Stimulated activated CD4-positive, alpha-beta T cell treated with anti-CD3 and anti-CD28 coated beads, TNF-alpha, amount 100 ng/mL, for 4 hours (primary cell): ENCODE data around the gene PPIE.
A peak's percentile ranks its signal among the peaks of the same experiment; 100 is the strongest.
"Not testable (repeated sequence)": the region's sequence is repeated elsewhere in the genome, so short reads cannot be mapped to it uniquely, and the experiment has no call there.

Source experiments
- DNase-seq, 3 experiments: peaks; one replicate each; pipeline ENCODE4 v3.0.0-alpha.2; 2020; ENCODE audit warnings: low read depth in 3 of 3

The PPIE gene

GRCh38 chr1:39758556-39759435 is 20.1 kb downstream of the PPIE start:
- no peak for DNase-seq

- no peak for DNase-seq
These were observed 20.7 kb downstream of the PPIE start for GRCh38 chr1:39759436-39759726.

DNA sequence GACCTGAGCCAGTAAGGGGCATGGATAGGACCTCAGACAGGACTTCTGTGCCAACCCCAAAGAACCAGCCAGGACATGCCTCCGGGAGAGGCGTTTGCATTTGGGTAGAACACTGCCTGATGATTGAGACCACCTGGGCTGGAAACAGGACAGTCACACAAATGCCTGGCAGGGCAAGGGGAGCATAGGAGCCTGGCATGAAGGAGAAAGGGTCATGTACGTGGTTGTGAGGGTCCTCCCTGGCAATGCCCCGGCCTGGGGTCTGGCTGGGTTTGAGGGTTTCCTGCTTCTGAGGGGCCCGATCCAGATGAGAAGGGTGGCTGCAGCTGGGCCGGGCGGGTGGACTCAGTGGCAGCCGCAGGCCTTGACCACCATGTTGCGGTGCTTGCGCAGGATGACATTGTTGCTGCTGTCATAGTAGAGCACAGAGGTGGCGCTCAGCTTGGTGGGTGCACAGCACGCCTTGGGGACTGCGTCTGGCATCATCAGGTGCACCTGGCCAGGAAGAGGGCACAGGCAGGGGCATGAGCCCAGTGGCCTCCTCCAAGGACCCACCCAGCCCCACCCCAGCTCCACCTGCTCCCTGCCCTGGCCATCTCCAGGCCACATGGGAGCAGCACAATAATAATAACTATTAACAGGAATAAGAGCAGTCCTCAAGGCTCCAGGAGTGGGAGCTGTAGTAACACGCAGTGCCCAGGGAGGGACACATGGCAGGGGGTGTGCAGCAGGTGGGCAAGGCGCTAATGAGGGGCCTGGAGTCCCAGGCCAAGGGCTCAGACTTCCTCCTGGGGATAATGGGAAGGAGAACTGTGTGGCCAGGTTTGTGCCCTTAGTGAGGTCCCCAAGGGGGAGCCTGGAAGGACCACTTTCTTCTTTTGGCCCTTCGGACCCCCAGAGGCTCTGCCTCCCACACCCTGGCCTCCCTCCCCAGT is 21.7 kb downstream of the PPIE start:
- no peak for DNase-seq

DNA sequence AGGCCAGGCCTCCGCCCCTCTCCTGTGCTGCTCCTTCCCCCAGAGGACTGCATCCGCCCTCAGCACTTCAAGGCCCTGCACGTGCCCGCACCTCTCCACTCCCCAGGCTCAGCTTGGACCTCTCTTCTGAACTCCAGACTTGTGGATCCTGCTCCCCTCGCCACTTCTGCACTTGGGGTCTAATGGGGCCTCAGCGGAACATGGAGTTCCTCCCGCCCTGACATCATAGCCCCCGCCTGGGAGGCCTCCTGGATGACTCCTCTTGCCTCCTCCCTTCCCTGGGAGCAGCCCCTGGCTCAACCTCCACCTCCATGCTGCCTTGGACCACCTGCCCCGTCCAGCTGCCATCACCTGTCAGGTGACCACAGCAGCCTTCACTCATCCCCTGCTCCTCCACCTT is 22.3 kb downstream of the PPIE start:
- no peak for DNase-seq

DNA sequence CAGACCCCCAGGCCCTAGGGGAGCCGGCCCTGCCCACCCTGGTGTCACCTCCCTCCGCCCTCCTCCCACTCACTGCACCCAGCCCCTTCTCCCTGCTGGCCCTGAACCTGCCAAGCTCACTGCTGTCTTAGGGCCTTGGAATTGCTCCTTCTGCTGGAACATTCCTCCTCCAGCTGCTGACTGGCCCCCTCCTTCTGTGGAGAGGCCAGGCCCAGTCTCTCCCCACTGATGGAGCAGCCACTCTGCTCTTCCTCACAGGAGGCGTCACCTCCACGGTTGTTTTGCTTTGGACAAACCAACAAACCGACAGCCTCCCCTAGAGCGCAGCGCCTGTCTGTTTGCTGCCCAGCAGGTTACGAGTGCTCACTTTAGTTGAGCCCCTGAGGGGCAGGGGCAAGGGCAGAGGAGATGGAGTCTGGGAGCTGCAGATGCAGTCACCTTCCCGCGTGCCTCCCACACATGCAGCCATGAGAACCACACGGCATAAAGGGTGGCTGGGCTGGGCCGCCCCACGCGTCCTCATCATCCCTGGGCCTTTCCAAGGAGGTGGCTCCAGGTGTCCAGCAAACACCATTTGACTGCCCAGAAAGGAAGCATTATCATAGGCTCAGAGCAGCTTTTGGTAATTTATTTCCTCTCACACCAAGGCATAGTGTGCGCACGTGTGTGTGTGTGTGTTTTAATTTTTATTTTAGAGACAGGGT is 23.0 kb downstream of the PPIE start:
- DNase-seq = no peak

DNA sequence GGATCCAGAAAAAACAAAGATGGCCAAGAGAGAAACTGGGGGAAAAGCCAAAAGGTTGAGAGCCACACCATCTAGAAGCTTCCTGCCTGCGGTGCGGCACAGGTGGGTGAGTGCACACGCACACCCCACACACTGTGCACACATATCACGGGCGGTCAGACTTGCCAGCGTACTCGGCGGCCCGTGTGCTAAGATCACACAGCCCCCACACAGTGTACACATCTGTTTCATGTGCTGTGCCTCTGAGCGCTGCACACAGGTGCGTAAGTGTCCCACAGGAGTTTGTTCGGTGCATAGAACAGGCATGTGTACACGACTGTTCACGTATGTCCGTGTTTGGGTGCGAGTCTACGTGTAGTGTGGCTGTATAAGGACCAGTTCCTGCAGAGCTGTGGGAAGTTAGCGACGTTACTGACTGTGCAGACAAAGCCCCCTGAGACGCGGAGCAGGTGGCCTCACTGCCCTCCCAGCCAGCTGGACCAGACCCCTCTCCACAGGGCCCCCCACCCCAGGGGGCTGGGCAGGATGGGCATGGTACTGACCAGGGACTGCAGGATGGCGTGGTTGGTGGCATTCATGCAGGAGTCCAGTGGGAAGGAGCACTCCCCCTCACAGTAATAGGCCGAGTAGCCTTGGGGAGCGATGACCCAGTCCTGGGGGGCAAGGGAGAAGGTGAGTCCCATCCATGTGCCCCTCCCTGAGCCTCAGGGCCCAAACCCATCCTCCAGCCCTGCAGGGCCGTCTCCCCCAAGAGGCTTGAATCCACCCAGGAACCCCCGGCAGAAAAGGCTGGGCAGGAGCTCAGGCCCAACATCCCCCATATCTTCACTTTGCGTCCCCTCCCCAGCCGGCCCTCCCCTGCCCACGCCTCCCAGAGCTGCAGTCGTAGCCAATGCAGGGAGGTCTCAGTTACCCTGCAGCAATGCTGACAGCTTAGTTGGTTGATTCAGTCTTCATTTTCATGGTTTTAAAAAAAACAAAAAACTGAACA is 24.2 kb downstream of the PPIE start:
- no peak for DNase-seq

GRCh38 chr1:39763619-39764374 is 25.1 kb downstream of the PPIE start:
- DNase-seq = not testable (repeated sequence)

DNA sequence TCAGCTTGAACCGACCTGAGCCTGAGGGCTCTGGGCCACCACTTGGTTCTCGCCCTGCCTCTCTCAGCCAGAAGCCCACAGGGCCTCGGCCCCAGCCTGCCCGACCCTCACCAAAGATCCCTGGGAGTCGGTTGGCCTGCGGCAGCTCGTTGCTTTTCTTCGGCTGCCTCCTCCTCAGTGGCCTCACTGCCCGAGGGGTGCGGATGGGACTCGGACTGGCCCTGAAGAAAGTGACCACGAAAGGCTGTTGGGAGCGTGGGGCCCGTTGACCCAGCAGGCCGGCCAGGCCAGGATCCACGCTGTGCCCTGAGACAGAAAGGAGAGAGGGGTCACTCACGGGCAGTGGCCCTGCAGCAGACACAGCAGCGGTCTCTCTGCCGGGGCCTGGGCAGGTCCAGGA is 25.8 kb downstream of the PPIE start:
- DNase-seq = not testable (repeated sequence)

- DNase-seq = not testable (repeated sequence)
These were observed 27.8 kb downstream of the PPIE start for GRCh38 chr1:39766466-39766865.

- DNase-seq = not testable (repeated sequence)
These were observed 30.8 kb downstream of the PPIE start for GRCh38 chr1:39769502-39769901.

DNA sequence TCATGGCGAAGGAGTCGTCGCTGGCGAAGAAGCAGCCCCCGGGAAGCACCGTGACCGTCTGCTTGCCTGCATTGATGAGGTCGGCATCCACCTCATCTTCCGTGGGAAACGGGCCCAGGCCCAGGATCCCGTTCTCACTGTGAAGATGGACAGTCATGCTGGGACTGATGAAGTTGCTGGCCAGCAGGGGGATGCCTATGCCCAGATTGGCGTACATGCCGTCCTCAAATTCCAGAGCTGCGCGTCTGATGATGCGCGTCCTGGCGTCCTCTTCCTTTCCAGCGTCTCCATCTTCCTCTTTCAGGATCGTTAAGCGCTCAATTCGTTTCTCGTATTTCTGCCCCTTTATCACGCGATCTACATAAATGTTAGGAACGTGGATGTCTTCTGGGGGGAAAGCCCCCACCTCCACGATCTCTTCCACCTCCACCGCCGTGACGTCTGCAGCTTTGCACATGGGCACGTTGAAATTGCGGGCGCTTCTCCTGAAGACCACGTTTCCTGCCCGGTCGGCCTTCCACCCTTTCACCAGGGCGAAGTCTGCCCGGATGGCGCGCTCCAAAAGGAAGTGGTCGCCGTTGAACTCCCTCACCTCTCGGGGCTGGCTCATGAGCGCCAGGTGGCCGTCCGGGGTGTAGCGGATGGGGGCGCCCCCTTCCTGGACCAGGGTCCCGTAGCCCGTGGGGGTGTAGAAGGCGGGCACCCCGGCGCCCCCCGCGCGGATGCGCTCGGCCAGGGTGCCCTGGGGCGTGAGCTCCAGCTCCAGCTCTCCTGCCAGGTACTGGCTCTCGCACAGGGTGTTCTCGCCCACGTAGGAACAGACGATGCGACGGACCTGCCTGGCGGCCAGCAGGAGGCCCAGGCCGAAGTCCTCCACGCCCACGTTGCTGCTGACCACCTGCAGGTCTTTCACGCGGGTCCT is 31.7 kb downstream of the PPIE start:
- peak in 2 of 3 experiments; percentile 18 to 28 for DNase-seq

DNA sequence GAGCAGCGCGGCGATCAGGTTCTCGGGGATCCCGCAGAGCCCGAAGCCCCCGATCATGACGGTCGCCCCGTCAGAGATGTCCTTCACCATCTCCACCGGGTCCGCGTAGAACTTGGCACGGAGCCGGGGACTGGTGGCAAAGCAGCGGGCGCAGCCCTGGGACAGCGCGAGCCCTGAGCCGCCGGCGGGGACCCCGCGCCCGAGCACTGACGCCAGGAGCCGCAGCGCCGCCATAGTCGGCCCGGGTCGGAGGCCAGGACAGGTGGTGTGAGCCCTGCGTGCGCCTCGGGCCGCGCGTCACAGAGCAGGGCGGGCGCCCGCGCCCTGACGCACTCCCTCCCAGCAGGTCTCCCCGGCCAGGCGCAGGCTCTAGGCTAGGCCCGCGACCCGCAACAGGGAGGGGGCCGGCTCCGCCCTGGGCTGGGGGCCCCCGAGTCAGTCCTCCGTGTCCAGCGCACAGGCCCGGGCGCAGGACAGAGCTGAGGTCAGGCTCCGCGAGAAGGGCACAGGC is 32.4 kb downstream of the PPIE start, which contains the start of gene OXCT2:
Gene OXCT2, minus strand, starts transcription at position 327 of the 511 bp plus-strand sequence. Its CDS starts 93 bp downstream, at position 234.
- DNase-seq = peak in 1 of 3 experiments; percentile 13

GRCh38 chr1:39773369-39773979 is 34.8 kb downstream of the PPIE start:
- DNase-seq = not testable (repeated sequence)

GRCh38 chr1:39775141-39775540 is 36.5 kb downstream of the PPIE start:
- DNase-seq = not testable (repeated sequence)

- not testable (repeated sequence) for DNase-seq
These were observed 37.2 kb downstream of the PPIE start for GRCh38 chr1:39775676-39776399.

DNA sequence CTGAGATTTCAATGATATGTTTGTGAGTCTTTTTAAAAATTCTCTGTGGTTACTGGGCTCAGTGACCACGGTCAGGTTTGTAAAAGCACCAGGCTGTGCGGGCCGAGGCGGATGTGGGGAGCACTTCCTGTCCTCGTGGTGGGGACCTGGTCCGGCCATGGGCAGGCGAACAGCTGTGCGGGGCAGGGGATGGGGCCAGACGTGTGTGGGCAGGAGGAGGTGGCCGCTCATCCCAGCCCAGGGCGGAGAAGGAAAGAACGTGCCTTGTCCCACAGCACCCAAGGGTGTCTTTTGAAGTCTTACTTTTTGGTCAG is 37.7 kb downstream of the PPIE start:
- DNase-seq = no peak

GRCh38 chr1:39776886-39777285 is 38.2 kb downstream of the PPIE start:
- no peak for DNase-seq

DNA sequence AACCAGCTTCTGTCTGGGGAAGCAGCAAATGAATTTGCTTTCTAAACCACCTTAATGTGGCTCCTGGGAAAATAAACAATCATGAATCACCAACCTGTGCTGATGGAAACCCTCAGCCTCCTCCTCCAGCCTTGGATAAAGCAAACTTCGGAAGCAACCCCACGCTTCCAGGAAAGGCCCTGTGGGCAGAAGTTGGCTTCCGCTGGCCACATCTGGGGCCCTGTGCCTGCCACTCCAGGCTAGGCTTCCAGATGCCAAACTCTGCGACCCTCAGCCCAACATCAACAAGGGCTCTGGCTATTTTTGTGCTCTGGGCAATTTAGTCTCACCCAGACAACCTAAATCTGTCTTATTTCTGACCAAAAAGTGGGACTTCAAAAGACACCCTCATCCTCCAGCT is 38.6 kb downstream of the PPIE start:
- no peak for DNase-seq
